ENCODE data around the gene OMA1. TPM values are rescaled to one million over a fixed set of nuclear protein-coding genes. Genes with fewer than 3 reads are reported as not detected.
"Not testable (repeated sequence)": the region's sequence is repeated elsewhere in the genome, so short reads cannot be mapped to it uniquely, and the experiment has no call there.

OMA1 gene
- polyA plus RNA-seq (ENCODE audit: insufficient read length) = 38.4 TPM
- long read RNA-seq, donor 1 = 0 reads
- long read RNA-seq, donor 2 = 0 reads
- long read RNA-seq, donor 3, partial matches to known transcripts = 0 of 5 reads
- long read RNA-seq, donor 3, other reads (novel, unspliced or antisense) = 5 of 5 reads
- long read RNA-seq, donor 4 = 0 reads
- long read RNA-seq, donor 5, partial matches to known transcripts = 0 of 5 reads
- long read RNA-seq, donor 5, other reads (novel, unspliced or antisense) = 5 of 5 reads
- long read RNA-seq, donor 6 = 0 reads
- long read RNA-seq, donor 7, partial matches to known transcripts = 6 of 6 reads
- long read RNA-seq, donor 7, other reads (novel, unspliced or antisense) = 0 of 6 reads
- long read RNA-seq, donor 8 = 0 reads

DNA sequence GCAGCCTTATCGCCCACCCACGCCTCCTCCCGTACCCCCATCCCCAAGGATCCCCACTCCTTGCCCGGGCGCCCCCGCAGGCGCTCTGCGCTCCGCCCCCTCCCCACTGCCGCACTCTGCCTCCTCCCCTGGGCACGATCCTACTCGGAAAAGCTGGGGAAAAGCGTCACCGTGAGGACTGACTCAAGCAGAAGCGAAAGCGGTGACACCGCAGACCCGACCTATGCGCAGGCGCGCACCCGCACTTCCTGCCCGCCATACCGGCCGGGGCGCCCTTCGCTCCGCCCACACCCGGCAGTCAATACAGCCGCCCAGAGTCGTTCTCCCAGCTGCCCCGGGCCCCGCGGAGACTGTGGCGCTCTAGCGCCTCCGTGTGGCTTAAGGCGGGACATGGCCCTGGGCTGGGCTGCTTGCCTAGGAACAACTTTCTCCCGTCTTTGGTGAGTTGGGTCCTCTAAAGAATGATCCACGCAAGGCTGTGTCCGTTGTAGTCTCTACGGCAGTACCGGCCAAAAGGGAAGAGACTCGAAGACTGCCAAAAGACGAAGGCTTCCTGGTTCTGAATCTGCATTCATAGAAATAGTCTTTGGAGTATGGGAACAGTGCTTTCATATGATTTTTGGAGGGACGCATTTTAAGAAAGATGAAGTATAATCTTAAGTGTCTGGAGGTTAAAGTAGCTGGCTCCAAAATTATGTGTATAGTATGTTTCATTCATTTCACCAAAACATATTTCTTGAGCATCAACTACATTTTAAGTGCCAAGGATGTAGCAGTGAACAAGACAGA, at the start of gene OMA1:
OMA1 (minus strand) TSS at position 207 of the 789 bp plus-strand sequence. CDS start 7,432 bp downstream, outside the sequence.
- DNase-seq = peak; percentile 95

DNA sequence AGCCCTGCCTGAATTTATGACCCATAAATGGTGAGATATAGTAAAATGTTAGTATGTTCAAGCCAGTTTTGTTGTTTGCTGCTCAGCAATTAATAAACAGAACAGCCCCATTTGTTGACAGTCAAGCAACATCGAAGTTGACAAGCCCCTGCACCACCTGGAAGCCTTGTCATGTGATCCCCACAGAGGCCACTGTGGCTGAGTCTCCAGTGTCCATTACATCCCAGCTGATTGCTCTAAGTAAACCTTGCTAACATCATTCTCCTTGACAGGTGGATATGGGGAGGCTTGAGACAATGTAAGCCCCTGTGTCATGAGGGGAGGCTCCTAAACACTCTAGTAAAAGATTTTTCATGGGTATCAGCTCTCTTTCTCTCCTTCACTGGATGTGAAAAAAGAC, 48.0 kb upstream of the OMA1 start:
- peak; percentile 45 for DNase-seq

DNA sequence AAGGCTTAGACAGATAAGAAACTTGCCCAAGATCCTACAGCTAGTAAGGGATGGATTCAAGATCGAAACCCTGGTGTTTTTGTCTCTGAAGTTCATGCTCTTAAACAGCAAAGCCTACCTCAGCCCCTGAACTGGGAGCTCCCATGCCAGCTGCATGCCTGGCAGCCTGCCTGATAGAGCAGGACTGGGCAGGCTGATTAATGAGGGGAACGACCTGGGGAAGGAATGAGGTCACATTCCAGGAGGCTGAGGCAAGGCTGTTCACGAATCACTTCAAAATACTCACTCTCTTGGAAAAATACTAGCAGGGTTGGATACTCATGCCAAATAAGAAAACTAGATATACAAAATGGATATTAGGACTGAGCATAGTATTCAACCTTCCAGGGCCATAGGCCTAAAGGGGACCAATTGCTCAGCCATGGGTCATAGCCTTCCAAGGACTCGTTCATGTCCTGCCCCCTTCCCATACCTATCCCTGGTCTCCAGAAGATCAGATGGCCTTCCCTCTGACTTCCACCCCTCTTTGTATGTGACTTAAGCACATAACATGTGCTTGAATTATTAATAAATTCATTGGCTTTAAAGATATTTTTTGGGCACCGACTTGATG, 46.1 kb upstream of the OMA1 start:
- peak; percentile 76 for DNase-seq

DNA sequence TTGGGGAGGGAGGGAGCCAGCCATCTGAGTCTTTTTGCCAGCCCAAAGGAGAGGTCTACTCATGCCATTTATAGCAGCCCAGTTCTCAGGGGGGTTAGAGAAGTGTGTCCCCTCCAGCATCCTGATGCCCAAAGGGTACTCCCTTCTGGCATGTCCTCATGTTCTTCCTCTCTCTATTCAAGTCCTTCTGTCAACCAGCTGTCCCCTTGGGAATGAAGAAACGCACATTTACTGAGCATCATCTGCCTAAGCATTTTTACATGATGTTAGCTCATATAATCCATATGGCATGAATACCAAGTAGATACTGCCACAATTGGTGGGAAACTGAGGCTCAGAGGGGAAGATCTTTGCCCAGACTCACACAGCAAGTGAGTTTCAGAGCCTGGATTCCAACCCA, 45.3 kb upstream of the OMA1 start:
- no peak for DNase-seq

DNA sequence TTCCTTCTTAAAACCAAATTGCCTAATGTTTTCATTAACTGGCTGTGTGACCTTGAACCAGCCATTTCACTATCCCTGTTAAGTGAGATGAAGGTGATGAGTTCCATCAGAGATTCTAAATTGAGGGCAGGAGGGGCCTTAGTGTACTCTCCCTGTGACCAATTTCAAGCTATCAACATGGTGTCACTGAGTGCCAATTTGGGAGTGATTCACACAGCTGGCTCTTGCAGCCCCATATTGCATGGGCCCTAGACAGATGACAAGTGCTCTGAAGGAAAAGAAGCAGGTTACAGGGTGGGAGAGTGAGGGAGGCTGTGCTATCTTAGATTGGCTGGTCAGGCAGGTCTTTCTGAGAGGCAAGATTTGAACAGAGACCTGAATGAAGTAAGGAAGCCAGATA, 43.5 kb upstream of the OMA1 start:
- no peak for DNase-seq

DNA sequence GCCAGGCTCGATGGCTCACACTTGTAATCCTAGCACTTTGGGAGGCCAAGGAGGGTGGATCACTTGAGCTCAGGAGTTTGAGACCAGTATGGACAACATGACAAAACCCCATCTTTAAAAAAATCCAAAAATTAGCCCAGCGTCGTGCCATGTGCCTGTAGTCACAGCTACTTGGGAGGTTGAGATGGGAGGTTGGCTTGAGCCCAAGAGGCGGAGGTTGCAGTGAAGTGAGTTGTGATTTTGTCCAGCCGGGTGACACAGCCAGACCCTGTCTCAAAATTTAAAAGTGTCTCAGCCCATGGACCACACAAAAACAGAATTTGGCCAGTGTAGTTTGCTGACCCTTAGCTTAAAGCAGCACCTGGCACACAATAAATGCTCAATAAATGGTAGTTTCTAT, 41.9 kb upstream of the OMA1 start:
- DNase-seq = no peak

DNA sequence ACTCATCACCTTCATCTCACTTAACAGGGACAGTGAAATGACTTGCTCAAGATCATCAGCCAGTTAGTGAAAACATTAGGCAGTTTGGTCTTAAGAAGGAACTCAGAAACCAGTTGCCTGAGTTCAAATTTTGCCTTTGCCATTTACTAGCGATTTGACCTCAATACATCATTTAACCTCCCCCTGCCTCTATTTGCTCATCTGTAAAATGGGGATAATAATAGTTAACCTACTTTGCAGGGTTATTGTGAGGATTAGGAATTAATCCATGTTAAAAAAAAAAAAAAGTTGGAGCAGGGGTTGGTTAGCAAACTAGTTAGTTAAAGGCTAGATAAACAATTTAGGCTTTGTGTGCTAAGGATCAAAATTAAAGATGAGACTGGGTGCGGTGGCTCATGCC, 41.1 kb upstream of the OMA1 start:
- no peak for DNase-seq

DNA sequence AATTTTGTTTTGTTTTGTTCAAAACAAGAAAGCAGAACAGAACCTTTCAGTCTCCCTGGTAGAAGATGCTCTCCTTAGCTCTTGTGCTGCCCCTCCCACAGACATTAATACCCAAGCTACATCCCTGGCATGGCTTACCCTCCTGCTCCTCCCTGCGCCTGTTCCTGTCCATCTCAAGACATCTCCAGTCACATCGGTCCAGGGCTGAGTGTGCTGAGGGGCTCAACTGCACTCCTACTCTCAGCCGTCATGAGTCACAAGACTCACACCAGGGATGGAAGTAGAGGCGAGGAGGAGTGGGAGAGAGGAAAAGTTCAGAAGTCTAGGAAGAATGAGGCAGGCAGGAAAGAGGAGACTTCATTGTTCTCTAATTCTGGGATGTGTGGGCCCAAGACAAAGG, 39.7 kb upstream of the OMA1 start:
- no peak for DNase-seq

DNA sequence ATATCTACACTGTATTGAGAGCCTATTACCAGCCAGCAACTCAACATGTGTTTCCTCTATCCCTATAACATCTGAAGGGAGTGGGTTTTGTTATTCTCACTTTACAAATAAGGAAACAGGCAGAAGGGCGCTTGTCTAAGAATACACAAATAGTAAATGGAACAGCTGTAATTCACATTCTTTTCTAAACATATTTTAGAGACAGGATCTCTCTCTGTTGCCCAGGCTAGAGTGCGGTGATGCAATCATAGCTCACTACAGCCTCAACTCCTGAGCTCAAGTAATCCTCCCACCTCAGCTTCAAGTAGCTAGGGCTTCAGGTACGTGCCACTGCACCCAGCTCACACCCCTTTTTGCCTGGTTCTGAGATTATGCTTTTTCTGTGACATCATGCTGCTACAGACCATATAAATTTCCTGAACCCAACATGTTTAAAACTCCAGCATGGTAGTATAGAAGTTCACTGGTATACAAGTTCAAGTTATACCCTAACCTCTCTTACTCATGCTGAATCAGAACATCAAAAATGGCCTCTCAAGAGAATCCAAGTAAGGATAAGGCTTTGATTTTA, 39.1 kb upstream of the OMA1 start:
- DNase-seq = no peak

DNA sequence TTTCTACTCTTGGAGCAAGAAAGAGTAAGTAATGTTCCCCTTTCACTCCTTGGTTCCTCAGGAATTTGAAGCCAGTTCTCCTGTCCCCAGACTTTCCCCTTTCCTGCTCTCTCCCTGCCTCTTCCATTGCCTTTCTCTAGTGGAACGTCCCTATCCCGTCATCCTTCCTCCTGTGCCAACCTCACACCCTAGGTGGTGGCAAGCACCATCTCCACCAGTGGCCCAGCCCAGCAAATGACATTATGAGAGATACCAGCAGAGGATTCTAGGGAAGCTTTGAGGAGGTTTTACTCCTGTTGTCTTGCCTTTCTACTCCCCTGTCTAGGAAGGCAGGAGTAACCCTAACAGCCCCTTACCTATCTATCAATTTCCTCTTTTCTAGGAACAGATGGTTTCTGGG, 38.6 kb upstream of the OMA1 start:
- no peak for DNase-seq

DNA sequence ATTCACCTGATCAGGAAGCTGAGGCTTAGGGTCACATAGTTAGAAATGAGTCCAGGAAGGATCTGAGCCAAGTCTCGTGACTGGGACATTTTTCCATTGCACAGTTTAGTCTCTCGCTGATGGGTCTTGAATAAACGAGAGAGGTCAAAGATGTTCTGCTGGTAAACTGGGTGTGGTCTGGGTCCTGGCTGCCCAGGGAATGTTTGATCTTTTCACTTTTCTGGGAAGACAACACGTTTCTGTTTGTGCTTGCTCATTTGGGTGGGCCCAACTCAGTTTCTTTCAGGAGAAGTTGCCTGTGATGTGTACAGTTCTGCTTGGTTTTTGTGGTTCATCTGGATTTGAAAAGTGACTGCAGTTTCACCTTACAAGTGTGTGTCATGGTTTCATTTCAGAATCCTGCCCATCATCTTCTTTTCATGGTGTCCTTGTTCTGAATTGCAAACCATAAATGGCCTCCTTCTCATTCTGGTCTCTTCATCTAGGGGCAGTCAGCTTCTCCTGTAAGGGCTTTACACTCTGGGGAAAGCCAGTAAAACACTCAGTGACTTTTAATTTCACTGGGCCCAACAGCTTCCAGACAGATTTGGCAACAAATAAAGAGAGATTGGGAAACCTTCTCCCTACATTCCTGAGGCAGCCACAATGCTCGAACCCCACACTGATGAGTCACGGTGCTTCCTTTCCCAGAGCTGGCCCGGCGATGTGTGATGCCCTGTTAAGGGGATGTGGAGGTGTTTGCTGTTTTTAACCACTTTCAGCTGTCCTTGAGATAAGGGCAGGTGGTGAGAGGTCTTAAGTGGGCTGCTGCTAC, 37.8 kb upstream of the OMA1 start:
- no peak for DNase-seq

DNA sequence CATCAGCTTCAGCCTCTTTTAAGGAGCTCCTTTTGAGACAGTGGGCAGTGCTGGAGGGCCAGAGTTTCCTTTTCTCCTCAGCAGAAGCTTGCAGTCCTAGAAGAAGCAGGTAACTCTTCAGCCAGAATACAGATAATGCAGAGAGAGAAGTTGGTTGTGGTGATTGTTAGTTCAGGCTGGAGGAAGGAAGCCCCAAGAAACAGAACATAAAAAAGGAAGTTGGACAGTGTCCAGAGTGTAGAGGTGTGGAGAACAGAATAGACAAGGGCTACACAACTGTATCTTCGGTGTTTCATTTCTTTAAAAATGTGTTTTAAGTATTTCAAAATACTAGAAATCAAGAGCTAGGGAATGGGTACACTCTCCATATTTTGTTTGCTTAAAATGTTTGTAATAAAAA, 37.0 kb upstream of the OMA1 start:
- no peak for DNase-seq

DNA sequence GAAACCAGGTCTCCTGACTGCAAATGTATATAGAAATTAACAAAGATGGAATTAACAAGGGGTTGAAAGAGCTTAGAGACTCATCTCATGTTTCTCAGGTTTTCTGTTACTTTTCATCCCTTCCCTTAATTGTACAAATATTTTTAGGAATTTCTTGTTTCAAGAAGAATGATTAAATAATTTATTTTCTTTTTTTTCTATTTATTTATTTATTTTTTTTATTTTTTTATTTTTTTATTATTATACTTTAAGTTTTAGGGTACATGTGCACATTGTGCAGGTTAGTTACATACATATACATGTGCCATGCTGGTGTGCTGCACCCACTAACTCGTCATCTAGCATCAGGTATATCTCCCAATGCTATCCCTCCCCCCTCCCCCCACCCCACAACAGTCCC, 35.6 kb upstream of the OMA1 start:
- DNase-seq = not testable (repeated sequence)

DNA sequence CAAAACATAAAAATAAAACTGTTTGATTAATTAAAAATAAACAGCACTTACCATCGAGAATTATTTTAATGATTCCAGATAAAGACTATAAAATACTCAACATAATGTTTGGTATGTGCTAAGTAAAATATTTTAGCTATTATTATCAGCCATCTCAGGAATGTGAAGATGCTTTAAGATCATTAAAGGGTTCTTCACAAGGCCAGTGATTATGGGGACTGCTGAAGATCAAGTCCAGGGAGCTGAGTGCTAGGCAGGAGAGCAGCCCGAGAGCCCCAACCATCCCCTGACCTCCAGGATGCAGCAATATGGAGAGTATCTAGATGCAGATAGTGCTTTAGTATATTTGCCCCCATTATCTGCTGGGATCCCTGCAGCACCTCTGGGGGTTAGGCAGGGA, 35.1 kb upstream of the OMA1 start:
- no peak for DNase-seq

DNA sequence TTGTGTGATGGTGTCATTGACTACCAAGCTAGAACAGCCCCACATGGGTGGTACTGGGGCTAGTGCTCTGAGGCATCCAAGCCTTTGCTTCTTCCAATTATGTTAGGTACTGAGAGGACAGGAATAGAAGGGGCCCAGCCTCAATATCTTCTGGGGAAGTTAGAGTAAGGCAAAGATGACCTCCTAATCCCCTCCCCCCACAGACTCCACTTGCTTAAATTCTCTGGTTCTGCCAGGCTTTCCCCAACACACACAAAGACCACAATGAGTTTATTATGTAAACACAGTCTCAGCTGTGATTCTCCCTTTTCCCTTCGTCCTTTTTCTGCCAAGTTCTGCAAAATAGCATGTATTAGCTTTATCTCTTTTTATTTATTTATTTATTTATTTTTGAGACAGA, 33.7 kb upstream of the OMA1 start:
- DNase-seq = no peak

DNA sequence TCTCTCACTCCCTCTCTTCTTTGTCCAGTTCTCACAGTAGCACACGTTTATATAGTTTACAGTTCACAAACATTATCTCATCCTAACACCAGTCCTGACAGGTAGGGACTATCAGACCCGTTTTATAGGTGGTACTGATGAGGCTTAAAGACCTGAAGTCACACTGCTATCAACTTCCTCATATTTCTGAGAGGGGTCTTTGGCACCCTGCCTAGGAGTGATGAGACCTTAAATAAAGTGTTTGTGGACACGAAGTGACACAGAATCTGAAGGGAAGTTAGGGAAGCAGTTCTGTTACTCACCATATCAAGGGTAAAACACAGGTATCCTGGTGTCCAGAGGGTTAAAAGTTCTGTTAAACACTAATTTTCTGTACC, 31.1 kb upstream of the OMA1 start:
- DNase-seq = no peak

DNA sequence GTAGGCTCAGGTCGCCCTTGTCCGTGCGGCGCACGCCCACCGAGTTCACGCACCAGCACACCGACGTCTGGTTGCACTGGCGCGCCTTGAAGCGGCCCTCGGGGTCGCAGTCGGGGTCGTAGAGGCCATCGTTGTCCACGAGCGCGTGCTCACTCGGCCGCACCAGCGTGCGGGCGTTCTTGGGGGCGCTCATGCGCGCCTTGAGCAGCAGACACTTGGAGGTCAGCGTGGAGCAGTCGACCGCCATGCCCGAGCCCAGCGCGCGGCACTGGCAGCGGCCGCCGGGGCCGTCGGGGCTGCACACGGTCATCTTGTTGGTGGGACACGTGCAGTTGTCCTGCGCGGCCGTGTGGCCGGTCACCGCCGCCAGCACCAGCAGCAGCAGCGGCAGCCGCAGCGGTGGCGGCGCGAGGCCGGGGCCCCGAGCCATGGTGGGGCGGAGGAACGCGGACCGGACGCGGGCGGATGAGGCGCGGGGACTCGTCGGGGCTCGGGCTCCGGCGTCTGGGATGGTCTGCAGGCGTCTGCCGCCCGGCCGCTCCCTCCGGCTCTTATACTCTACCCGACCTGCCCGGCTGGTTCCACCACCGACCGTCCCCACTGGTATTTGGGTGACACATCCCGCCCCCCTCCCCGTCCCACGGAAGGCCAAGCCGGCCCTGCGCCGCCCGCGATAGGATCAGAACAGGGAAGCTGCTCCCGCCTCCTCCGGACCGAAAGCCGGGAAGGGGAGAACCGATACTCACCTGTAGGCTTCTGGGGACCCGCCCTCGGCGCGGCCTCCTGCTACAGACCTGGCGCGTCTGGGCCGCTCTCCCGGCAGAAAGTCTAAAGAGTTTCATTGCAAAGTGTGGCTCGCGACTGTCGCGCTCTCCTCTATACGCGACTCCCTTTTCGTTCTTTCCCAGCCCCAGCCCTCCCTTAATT, 30.5 kb upstream of the OMA1 start, which contains the start of gene TACSTD2:
TACSTD2 (minus strand) TSS at position 526 of the 927 bp plus-strand sequence; CDS start at position 430, 96 bp downstream.
- DNase-seq = no peak

DNA sequence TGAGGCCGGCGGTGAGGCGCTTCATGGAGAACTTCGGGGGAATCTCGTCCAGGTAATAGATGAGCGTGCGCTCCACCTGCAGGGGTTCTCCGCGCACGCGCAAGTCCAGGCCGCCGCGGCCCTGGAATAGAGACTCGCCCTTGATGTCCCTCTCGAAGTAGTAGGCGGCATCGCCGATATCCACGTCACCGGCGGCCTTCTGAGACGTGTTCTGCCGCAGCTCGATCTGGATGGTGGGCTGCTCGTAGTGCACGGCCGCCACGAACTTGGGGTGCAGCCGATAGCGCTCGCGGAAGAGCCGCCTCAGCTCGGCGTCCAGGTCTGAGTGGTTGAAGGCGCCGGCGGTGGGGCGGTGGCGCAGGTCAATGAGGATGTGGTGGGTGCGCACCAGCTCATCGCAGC, 29.8 kb upstream of the OMA1 start:
- no peak for DNase-seq

DNA sequence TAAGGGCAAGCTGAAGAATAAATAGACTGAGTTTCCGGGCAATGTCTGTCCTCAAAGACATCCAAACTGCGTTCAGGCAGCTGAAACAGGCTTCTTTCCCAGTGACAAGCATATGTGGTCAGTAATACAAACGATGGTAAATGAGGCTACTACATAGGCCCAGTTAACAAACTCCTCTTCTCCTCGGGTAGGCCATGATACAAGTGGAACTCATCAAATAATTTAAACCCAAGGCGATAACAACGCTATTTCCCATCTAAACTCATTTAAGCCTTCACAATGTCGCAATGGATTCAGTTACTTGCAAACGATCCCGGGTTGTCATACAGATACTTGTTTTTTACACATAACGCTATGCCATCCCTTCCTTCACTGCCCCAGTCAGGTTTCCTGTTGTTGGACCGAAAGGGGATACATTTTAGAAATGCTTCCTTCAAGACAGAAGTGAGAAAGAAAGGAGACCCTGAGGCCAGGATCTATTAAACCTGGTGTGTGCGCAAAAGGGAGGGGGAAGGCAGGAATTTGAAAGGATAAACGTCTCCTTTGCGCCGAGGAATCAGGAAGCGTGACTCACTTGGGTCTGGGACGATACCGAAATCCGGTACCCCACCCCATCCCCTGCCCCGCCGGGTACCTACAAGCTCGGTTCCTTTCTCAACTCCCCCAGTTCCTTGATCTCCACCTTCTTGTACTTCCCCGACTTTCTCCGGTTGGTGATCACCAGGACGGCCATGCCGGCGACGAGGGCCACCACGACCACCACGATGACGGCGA, 29.2 kb upstream of the OMA1 start:
- no peak for DNase-seq

DNA sequence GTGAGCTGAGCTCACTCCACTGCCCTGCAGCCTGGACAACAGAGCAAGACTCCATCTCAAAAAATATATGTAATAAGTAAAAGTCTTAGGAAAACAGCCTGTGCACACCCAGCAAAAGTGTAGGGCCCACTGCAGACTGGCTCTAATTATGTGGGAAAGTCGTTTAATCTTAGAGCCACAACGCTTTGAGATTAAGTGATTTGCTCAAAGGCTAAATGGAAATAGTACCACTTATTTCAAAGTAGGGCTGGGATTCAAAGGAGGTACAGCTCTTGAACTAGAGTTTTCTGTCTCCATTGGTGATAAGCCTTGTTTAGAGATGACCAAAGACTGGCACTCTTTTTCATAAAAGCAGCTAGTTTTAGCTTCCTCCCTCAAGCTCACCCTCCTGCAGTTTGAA, 28.3 kb upstream of the OMA1 start:
- DNase-seq = no peak

Data from left kidney (tissue), 8 donors.